ENCODE data around the gene LYST.
A peak's percentile ranks its signal among the peaks of the same experiment; 100 is the strongest.

LYST gene

GRCh38 chr1:235688096-235688495, 178.6 kb downstream of the LYST start:
- Histone ChIP-seq H3K9ac (no peak overlapping the region), H3K27me3 (no peaks in the 10 kb centered on the region), H3K4me2 (no peak overlapping the region), H3K9me3 (replicated peaks in 1 of 11) (no peaks in the 10 kb centered on the region; a peak in 1 of 22 replicates), H3K36me3 (peaks cover 7 to 100% (median 95%) of the 10 kb centered on the region in 11 experiments; a peak in 20 of 22 replicates), H4K20me1 (no peaks in the 10 kb centered on the region; a peak in 2 of 22 replicates), H3K4me1 (no peaks in the 10 kb centered on the region), H3K4me3 (no peak overlapping the region), H3K27ac (no peak overlapping the region)
- no peak for TF ChIP-seq Cebpa-rat (IDR thresholded peaks at IDR 0.05)

- peaks cover 0 to 99% (median 80%) of the 10 kb centered on the region in 11 experiments; a peak in 18 of 22 replicates for H3K36me3 ChIP-seq
- H3K4me3 ChIP-seq = no peak overlapping the region
- no peak overlapping the region for H3K4me2 ChIP-seq
- no peak overlapping the region for H3K9ac ChIP-seq
- no peaks in the 10 kb centered on the region for H3K9me3 ChIP-seq (replicated peaks in 1 of 11)
- H4K20me1 ChIP-seq = no peaks in the 10 kb centered on the region; a peak in 1 of 22 replicates
- no peaks in the 10 kb centered on the region for H3K4me1 ChIP-seq
- H3K27ac ChIP-seq = no peak overlapping the region
- H3K27me3 ChIP-seq = no peaks in the 10 kb centered on the region
- TF ChIP-seq Cebpa-rat (IDR thresholded peaks at IDR 0.05) = no peak
Observed at GRCh38 chr1:235683653-235684052, 183.1 kb downstream of the LYST start.

GRCh38 chr1:235682216-235682615, 184.5 kb downstream of the LYST start:
- no peaks in the 10 kb centered on the region for H3K27me3 ChIP-seq
- TF ChIP-seq Cebpa-rat (IDR thresholded peaks at IDR 0.05) = no peak
- H3K4me2 ChIP-seq = no peak overlapping the region
- peaks cover 0 to 97% (median 75%) of the 10 kb centered on the region in 11 experiments; a peak in 18 of 22 replicates for H3K36me3 ChIP-seq
- H4K20me1 ChIP-seq = no peaks in the 10 kb centered on the region; a peak in 1 of 22 replicates
- H3K9ac ChIP-seq = no peak overlapping the region
- H3K4me1 ChIP-seq = no peaks in the 10 kb centered on the region
- no peak overlapping the region for H3K27ac ChIP-seq
- peaks cover 0 to 8% (median 0%) of the 10 kb centered on the region in 11 experiments; a peak in 7 of 22 replicates for H3K9me3 ChIP-seq (replicated peaks in 1 of 11)
- H3K4me3 ChIP-seq = no peak overlapping the region

- peaks cover 23 to 97% (median 78%) of the 10 kb centered on the region in 11 experiments for H3K36me3 ChIP-seq
- H3K27me3 ChIP-seq = no peaks in the 10 kb centered on the region
- no peak overlapping the region for H3K27ac ChIP-seq
- no peaks in the 10 kb centered on the region for H3K4me1 ChIP-seq
- TF ChIP-seq Cebpa-rat (IDR thresholded peaks at IDR 0.05) = no peak
- no peak overlapping the region for H3K9ac ChIP-seq
- no peak overlapping the region for H3K4me3 ChIP-seq
- no peaks in the 10 kb centered on the region for H4K20me1 ChIP-seq
- peaks cover 23 to 34% (median 25%) of the 10 kb centered on the region in 11 experiments for H3K9me3 ChIP-seq (replicated peaks in 1 of 11)
- H3K4me2 ChIP-seq = no peak overlapping the region
Observed at GRCh38 chr1:235679644-235680043, 187.1 kb downstream of the LYST start.

GRCh38 chr1:235679005-235679404, 187.7 kb downstream of the LYST start:
- Histone ChIP-seq H4K20me1 (no peaks in the 10 kb centered on the region), H3K4me3 (no peak overlapping the region), H3K36me3 (peaks cover 28 to 97% (median 78%) of the 10 kb centered on the region in 11 experiments), H3K9ac (no peak overlapping the region), H3K4me1 (no peaks in the 10 kb centered on the region), H3K9me3 (replicated peaks in 1 of 11) (peaks cover 29 to 40% (median 31%) of the 10 kb centered on the region in 11 experiments), H3K27me3 (no peaks in the 10 kb centered on the region), H3K4me2 (no peak overlapping the region), H3K27ac (no peak overlapping the region)
- TF ChIP-seq Cebpa-rat (IDR thresholded peaks at IDR 0.05) = no peak

GRCh38 chr1:235675152-235675890, 191.4 kb downstream of the LYST start:
- Histone ChIP-seq H3K9ac (no peak overlapping the region), H4K20me1 (no peaks in the 10 kb centered on the region), H3K9me3 (replicated peaks in 1 of 11) (peaks cover 65 to 77% (median 68%) of the 10 kb centered on the region in 11 experiments), H3K4me2 (no peak overlapping the region), H3K27ac (peak overlapping the region in 3 of 11 experiments; percentile 10 to 37 (median 21); a peak in 2 of 22 replicates), H3K27me3 (no peaks in the 10 kb centered on the region), H3K36me3 (peaks cover 39 to 97% (median 81%) of the 10 kb centered on the region in 11 experiments), H3K4me3 (peak overlapping the region in 1 of 10 experiments; percentile 27; a peak in 4 of 20 replicates), H3K4me1 (no peaks in the 10 kb centered on the region)
- no peak for TF ChIP-seq Cebpa-rat (IDR thresholded peaks at IDR 0.05)

- Histone ChIP-seq H3K27ac (no peak overlapping the region), H3K4me1 (no peaks in the 10 kb centered on the region), H3K4me3 (no peak overlapping the region), H4K20me1 (no peaks in the 10 kb centered on the region), H3K9me3 (replicated peaks in 1 of 11) (peaks cover 78 to 91% (median 82%) of the 10 kb centered on the region in 11 experiments), H3K27me3 (no peaks in the 10 kb centered on the region), H3K36me3 (peaks cover 52 to 98% (median 92%) of the 10 kb centered on the region in 11 experiments), H3K4me2 (no peak overlapping the region), H3K9ac (no peak overlapping the region)
- TF ChIP-seq Cebpa-rat (IDR thresholded peaks at IDR 0.05) = no peak
Observed at GRCh38 chr1:235673981-235674380, 192.7 kb downstream of the LYST start.

- Histone ChIP-seq H3K9ac (no peak overlapping the region), H3K4me1 (no peaks in the 10 kb centered on the region), H3K4me3 (peak overlapping the region in 1 of 10 experiments; percentile 16; a peak in 1 of 20 replicates), H3K9me3 (replicated peaks in 1 of 11) (peaks cover 81 to 94% (median 84%) of the 10 kb centered on the region in 11 experiments), H3K27ac (no peak overlapping the region), H3K4me2 (no peak overlapping the region), H3K27me3 (no peaks in the 10 kb centered on the region), H4K20me1 (0 out of 22 replicates have a peak, but pooled peaks cover 0 to 6% (median 0%) of the 10 kb centered on the region in 11 experiments), H3K36me3 (peaks cover 52 to 100% (median 95%) of the 10 kb centered on the region in 11 experiments)
- TF ChIP-seq Cebpa-rat (IDR thresholded peaks at IDR 0.05) = no peak
Observed at GRCh38 chr1:235671992-235672391, 194.7 kb downstream of the LYST start.

- peak overlapping the region in 6 of 10 experiments; percentile 4 to 40 (median 16); a peak in 7 of 20 replicates for H3K4me3 ChIP-seq
- H3K9me3 ChIP-seq (replicated peaks in 1 of 11) = peaks cover 64 to 77% (median 67%) of the 10 kb centered on the region in 11 experiments
- no peaks in the 10 kb centered on the region for H3K4me1 ChIP-seq
- no peak overlapping the region for H3K4me2 ChIP-seq
- H3K27ac ChIP-seq = no peak overlapping the region
- H3K9ac ChIP-seq = no peak overlapping the region
- peaks cover 0 to 6% (median 0%) of the 10 kb centered on the region in 11 experiments; a peak in 1 of 22 replicates for H4K20me1 ChIP-seq
- TF ChIP-seq Cebpa-rat (IDR thresholded peaks at IDR 0.05) = no peak
- no peaks in the 10 kb centered on the region for H3K27me3 ChIP-seq
- peaks cover 35 to 100% (median 79%) of the 10 kb centered on the region in 11 experiments for H3K36me3 ChIP-seq
Observed at GRCh38 chr1:235670157-235670776, 196.4 kb downstream of the LYST start.

All from BLaER1 treated with 17β-estradiol and CSF1 and Interleukin-3, amounts not matched to agents 10 nM and 100 nM (cell line).